Keratinocyte (primary cell): ENCODE results near the gene DECR2. TPM values are rescaled to one million over a fixed set of nuclear protein-coding genes. Genes with fewer than 3 reads are reported as not detected.

Experiments
- DNase-seq: peaks from one replicate; pipeline ENCODE4 v3.0.0-alpha.2; 2011; ENCODE audit warnings: low read depth, missing footprints, low spot score
- FAIRE-seq: peaks from 2 replicates; lab custom pipeline; 2011; peaks lifted over from hg19 to GRCh38; lab: Jason Lieb, UNC
- H2AFZ ChIP-seq: 2 replicates; pipeline ENCODE4 v1.6.0; 2012; ENCODE audit warnings: low read length, control low read depth, inconsistent platforms; ENCODE audit not compliant: control insufficient read depth
- H3K27ac ChIP-seq: 2 replicates; pipeline ENCODE4 v1.5.1; 2011; ENCODE audit warnings: low read length; ENCODE audit not compliant: control insufficient read depth, insufficient read depth
- H3K27me3 ChIP-seq: 3 replicates; pipeline ENCODE4 v1.6.0; 2011; ENCODE audit warnings: low read length; ENCODE audit not compliant: control insufficient read depth, insufficient read depth; ENCODE audit errors: extremely low read depth
- H3K36me3 ChIP-seq, 2 experiments: 2 replicates in 1 of 2; 3 replicates in 1 of 2; pipeline ENCODE4 v1.5.1; 2011; ENCODE audit warnings: low read length in 2 of 2, mild to moderate bottlenecking in 1 of 2; ENCODE audit not compliant: control insufficient read depth in 2 of 2, insufficient read depth in 2 of 2; ENCODE audit errors: extremely low read depth in 1 of 2
- H3K4me1 ChIP-seq: 3 replicates; pipeline ENCODE4 v1.5.1; 2011; ENCODE audit warnings: low read length; ENCODE audit not compliant: control insufficient read depth, insufficient read depth; ENCODE audit errors: extremely low read depth
- H3K4me2 ChIP-seq: 3 replicates; pipeline ENCODE4 v1.6.0; 2011; ENCODE audit warnings: low read depth, low read length; ENCODE audit not compliant: control insufficient read depth, insufficient read depth; ENCODE audit errors: extremely low read depth
- H3K4me3 ChIP-seq, 3 experiments: fragments of 200-600 bp in 1 of 3; sonication (generic) in 1 of 3; 2 replicates in 2 of 3; 3 replicates in 1 of 3; pipeline ENCODE4 v1.5.1; 2011 to 2016; ENCODE audit warnings: low read length in 3 of 3, mild to moderate bottlenecking in 3 of 3, control low read depth in 2 of 3, inconsistent platforms in 1 of 3, low read depth in 1 of 3, mixed read lengths in 1 of 3, mixed run types in 1 of 3, moderate library complexity in 1 of 3; ENCODE audit not compliant: control insufficient read depth in 2 of 3, insufficient read depth in 2 of 3; ENCODE audit errors: extremely low read depth in 1 of 3
- H3K79me2 ChIP-seq: 2 replicates; pipeline ENCODE4 v1.6.0; 2012; ENCODE audit warnings: low read length; ENCODE audit not compliant: control insufficient read depth, insufficient read depth
- H3K9ac ChIP-seq: 3 replicates; pipeline ENCODE4 v1.6.0; 2011; ENCODE audit warnings: low read length; ENCODE audit not compliant: control insufficient read depth, insufficient read depth; ENCODE audit errors: extremely low read depth
- H3K9me1 ChIP-seq: 3 replicates; pipeline ENCODE4 v1.6.0; 2011; ENCODE audit warnings: low read length; ENCODE audit not compliant: control insufficient read depth, insufficient read depth; ENCODE audit errors: extremely low read depth
- H3K9me3 ChIP-seq: 2 replicates; pipeline ENCODE4 v1.5.1; 2012; ENCODE audit warnings: low read depth, low read length; ENCODE audit not compliant: control insufficient read depth
- H4K20me1 ChIP-seq: 3 replicates; pipeline ENCODE4 v1.6.0; 2011; ENCODE audit warnings: low read length; ENCODE audit not compliant: control insufficient read depth, insufficient read depth; ENCODE audit errors: extremely low read depth
- CTCF ChIP-seq, 3 experiments: IDR thresholded peaks in 1 of 3; conservative IDR thresholded peaks in 1 of 3; optimal IDR thresholded peaks in 1 of 3; 2 replicates in 2 of 3; 3 replicates in 1 of 3; pipeline versions ENCODE3 to v1.5.1; 2011; ENCODE audit warnings: low read length in 3 of 3, mild to moderate bottlenecking in 3 of 3, moderate library complexity in 2 of 3, control low read depth in 1 of 3, inconsistent platforms in 1 of 3; ENCODE audit not compliant: insufficient read depth in 2 of 3; ENCODE audit errors: extremely low read depth in 1 of 3
- EZH2 ChIP-seq: IDR thresholded peaks from one replicate; pipeline ENCODE4 v1.6.1; 2012; ENCODE audit warnings: inconsistent platforms, mild to moderate bottlenecking, low read length, moderate library complexity
- dilution Hi-C: fragments of 300-500 bp; cut with MboI; formaldehyde crosslinking; loops from one replicate; pipeline ENCODE4 v1.7.0; 2020; ENCODE audit warnings: low sequenced_read_pairs; ENCODE audit not compliant: extremely low pct_ligation_motif_present
- polyA plus RNA-seq, 5 experiments: library from polyadenylated mRNA; depleted of rRNA in 3 of 5; stranded (reverse) in 3 of 5; stranded (forward) in 1 of 5; unstranded in 1 of 5; fragments of >200 nt; gene quantifications; 1 replicate in 1 of 5; 2 replicates in 3 of 5; 3 replicates in 1 of 5; pipeline versions ENCODE4 v1.2.1 to v1.2.3, GENCODE V29; 2011 to 2012; ENCODE audit warnings: missing spikeins in 2 of 5, low read depth in 1 of 5, low replicate concordance in 1 of 5

DECR2 gene
- polyA plus RNA-seq, 1 donor (not counting 4 experiments of a cell fraction or from before 2014, with no cell fraction given), result 14.2 TPM

GRCh38 chr16:454397-454940, 52.8 kb downstream of the DECR2 start:
- Histone ChIP-seq H3K27ac (no peak overlapping the region), H2AFZ (no peak overlapping the region), H3K79me2 (peaks cover 4% of the 10 kb centered on the region), H3K9me1 (peaks cover 2% of the 10 kb centered on the region), H3K27me3 (no peaks in the 10 kb centered on the region), H3K36me3 (no peaks in the 10 kb centered on the region), H4K20me1 (no peaks in the 10 kb centered on the region), H3K4me3 (no peak overlapping the region), H3K9ac (no peak overlapping the region), H3K9me3 (no peaks in the 10 kb centered on the region), H3K4me1 (no peaks in the 10 kb centered on the region), H3K4me2 (no peak overlapping the region)
- dilution Hi-C loops, result no loop called here
- DNase-seq (no peak), FAIRE-seq (no peak)
- no peak for TF ChIP-seq EZH2

- H3K4me1 ChIP-seq, result no peaks in the 10 kb centered on the region
- H4K20me1 ChIP-seq, result no peaks in the 10 kb centered on the region
- TF ChIP-seq EZH2, result no peak
- no peak for TF ChIP-seq CTCF (optimal IDR thresholded peaks at IDR 0.05 in 1 of 3, IDR thresholded peaks at IDR 0.05 in 1 of 3, conservative IDR thresholded peaks at IDR 0.05 in 1 of 3; ENCODE audit: extremely low read depth in 1 of 3, insufficient read depth in 2 of 3, low read length in 3 of 3)
- H3K4me2 ChIP-seq, result no peak overlapping the region
- no peaks in the 10 kb centered on the region for H3K27me3 ChIP-seq
- dilution Hi-C loops, result no loop called here
- no peak overlapping the region for H3K9ac ChIP-seq
- H3K79me2 ChIP-seq, result peaks cover 4% of the 10 kb centered on the region
- FAIRE-seq, result no peak
- no peak overlapping the region for H3K4me3 ChIP-seq
- no peaks in the 10 kb centered on the region for H3K9me3 ChIP-seq
- H3K27ac ChIP-seq, result no peak overlapping the region
- H3K36me3 ChIP-seq, result no peaks in the 10 kb centered on the region
- no peak for DNase-seq
- no peak overlapping the region for H2AFZ ChIP-seq
- H3K9me1 ChIP-seq, result peaks cover 2% of the 10 kb centered on the region
These were observed 53.8 kb downstream of the DECR2 start for GRCh38 chr16:455453-455852.
